Measurements from ENCODE around the gene CMSS1.

- TF ChIP-seq POLR2AphosphoS5 (IDR thresholded peaks at IDR 0.05), result no peak
- no peak for TF ChIP-seq CTCF (IDR thresholded peaks at IDR 0.05; ENCODE audit: poor library complexity, severe bottlenecking)
- no peak for TF ChIP-seq SMC3 (conservative IDR thresholded peaks at IDR 0.05; ENCODE audit: poor library complexity)
- TF ChIP-seq EZH2 (IDR thresholded peaks at IDR 0.05; ENCODE audit: borderline replicate concordance, insufficient read depth, low read length, poor library complexity, severe bottlenecking), result no peak
- no peak for TF ChIP-seq EP300 (conservative IDR thresholded peaks at IDR 0.05; ENCODE audit: poor library complexity, severe bottlenecking)
- TF ChIP-seq, protein P1, sequence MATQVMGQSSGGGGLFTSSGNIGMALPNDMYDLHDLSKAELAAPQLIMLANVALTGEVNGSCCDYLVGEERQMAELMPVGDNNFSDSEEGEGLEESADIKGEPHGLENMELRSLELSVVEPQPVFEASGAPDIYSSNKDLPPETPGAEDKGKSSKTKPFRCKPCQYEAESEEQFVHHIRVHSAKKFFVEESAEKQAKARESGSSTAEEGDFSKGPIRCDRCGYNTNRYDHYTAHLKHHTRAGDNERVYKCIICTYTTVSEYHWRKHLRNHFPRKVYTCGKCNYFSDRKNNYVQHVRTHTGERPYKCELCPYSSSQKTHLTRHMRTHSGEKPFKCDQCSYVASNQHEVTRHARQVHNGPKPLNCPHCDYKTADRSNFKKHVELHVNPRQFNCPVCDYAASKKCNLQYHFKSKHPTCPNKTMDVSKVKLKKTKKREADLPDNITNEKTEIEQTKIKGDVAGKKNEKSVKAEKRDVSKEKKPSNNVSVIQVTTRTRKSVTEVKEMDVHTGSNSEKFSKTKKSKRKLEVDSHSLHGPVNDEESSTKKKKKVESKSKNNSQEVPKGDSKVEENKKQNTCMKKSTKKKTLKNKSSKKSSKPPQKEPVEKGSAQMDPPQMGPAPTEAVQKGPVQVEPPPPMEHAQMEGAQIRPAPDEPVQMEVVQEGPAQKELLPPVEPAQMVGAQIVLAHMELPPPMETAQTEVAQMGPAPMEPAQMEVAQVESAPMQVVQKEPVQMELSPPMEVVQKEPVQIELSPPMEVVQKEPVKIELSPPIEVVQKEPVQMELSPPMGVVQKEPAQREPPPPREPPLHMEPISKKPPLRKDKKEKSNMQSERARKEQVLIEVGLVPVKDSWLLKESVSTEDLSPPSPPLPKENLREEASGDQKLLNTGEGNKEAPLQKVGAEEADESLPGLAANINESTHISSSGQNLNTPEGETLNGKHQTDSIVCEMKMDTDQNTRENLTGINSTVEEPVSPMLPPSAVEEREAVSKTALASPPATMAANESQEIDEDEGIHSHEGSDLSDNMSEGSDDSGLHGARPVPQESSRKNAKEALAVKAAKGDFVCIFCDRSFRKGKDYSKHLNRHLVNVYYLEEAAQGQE (IDR thresholded peaks at IDR 0.05; ENCODE audit: borderline replicate concordance), result no peak
- TF ChIP-seq RAD21 (conservative IDR thresholded peaks at IDR 0.05), result no peak
- no peak for TF ChIP-seq TAF1 (IDR thresholded peaks at IDR 0.05; ENCODE audit: low read depth)
- TF ChIP-seq MXI1 (conservative IDR thresholded peaks at IDR 0.05; ENCODE audit: poor library complexity, severe bottlenecking), result no peak
Measured at GRCh38 chr3:99883693-99884092, 66.0 kb downstream of the CMSS1 start.
